WI38 (cell line): ENCODE data around the gene DAPK2.
"Not testable (repeated sequence)": the region's sequence is repeated elsewhere in the genome, so short reads cannot be mapped to it uniquely, and the experiment has no call there.

Source experiments
- H3K4me3 ChIP-seq: 2 replicates; pipeline ENCODE4 v1.5.1; 2011; ENCODE audit warnings: low read depth, mild to moderate bottlenecking, control low read depth, low read length
- TF ChIP-seq, protein P1 (sequence below): IDR thresholded peaks from 2 replicates; pipeline ENCODE4 v1.5.1; 2012; ENCODE audit warnings: low read depth, mild to moderate bottlenecking, control low read depth, low read length

Gene DAPK2

DNA sequence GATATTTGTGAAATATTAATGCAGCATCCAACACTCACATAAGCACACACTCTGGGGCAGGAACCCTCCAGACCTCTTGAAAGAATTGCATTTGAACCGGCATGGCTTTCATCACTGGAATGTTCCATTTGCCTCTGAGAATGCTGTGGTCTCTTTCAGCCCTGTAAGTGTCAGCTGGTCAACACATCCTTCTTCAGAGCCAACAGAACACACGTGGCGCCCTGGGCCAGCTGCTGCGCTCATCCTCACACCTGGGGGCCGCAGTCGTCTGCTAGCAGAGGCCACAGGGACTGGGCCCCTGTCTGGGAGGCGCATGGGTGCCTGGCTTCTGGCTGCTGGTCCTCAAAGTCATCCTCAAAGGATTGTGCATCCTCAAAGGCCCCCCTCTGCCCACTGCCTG is 141.2 kb downstream of the DAPK2 start:
- no peak overlapping the region for H3K4me3 ChIP-seq
- TF ChIP-seq, protein P1, sequence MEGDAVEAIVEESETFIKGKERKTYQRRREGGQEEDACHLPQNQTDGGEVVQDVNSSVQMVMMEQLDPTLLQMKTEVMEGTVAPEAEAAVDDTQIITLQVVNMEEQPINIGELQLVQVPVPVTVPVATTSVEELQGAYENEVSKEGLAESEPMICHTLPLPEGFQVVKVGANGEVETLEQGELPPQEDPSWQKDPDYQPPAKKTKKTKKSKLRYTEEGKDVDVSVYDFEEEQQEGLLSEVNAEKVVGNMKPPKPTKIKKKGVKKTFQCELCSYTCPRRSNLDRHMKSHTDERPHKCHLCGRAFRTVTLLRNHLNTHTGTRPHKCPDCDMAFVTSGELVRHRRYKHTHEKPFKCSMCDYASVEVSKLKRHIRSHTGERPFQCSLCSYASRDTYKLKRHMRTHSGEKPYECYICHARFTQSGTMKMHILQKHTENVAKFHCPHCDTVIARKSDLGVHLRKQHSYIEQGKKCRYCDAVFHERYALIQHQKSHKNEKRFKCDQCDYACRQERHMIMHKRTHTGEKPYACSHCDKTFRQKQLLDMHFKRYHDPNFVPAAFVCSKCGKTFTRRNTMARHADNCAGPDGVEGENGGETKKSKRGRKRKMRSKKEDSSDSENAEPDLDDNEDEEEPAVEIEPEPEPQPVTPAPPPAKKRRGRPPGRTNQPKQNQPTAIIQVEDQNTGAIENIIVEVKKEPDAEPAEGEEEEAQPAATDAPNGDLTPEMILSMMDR = no peak

DNA sequence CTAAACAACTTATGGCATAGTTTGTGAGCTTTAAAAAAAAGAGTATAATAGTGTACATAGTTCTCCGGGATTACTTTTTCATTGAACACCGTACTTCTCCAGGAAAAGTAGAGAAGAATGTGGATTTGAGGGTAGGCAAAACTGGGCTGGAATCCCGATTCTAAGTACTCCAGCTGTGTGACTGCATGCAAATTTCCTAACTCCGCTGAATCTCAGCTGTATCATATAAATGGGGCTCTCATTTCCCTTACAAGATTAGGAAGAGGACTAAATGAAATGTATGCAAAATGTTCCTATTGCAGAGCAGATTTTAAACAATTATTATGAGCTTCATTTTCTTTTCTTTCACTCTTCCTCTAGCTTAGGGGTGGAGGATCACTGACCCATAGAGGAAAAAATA is 142.2 kb downstream of the DAPK2 start:
- TF ChIP-seq, protein P1 = no peak

DNA sequence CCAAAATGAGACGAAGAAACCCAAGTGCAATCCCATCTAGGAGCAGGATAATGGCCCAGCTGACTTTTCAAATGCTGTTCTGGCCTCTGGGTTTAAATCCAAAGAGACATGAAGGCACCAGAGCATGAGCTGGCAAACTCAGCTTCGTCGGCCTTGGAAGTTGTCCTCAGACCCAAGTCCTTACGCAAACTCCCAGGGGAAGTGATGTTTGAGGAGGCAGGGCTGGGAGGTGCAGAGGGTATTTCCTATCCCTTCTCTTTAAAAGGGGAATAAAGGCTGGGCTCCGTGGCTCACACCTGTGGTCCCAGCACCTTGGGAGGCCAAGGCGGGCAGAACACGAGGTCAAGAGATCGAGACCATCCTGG is 143.6 kb downstream of the DAPK2 start:
- no peak overlapping the region for H3K4me3 ChIP-seq
- TF ChIP-seq, protein P1 = no peak

More for the DNA sequence above, 142.2 kb downstream of the DAPK2 start:
- no peak overlapping the region for H3K4me3 ChIP-seq

DNA sequence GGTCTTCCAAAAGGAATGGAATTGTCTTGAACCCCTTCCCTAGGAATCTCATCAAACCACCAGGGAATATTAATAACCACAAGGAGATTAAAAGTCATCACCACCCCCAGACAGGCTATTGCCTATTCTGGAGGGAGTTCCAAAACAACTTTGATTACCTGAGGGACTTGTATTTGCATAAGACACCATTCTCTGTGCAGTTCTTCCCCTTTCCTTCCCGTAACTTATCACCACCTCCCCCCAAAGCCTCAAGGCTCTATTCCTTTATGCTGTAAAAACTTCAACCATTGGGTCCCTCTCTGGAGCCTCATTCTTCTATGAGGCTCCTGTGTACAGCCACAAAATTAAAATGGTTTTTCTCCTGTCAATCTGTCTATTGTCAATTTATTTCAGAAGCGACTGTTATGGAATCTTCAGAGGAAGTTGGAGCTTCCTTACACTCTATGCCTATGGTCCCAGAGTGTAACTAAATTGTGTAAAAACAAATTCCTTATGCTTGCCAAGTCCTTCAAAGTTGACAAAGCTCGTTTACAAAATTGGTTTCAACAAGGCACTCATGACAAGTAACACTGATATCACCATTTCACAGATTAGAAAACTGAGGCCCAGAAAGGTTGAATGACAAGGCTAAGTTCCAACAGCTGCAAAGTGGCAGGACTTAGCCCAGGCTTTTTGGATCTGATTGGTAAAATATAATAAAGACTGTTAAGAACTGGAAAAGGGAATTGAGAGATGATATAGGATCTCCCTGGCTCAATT is 144.2 kb downstream of the DAPK2 start:
- TF ChIP-seq, protein P1 = no peak
- H3K4me3 ChIP-seq = no peak overlapping the region

DNA sequence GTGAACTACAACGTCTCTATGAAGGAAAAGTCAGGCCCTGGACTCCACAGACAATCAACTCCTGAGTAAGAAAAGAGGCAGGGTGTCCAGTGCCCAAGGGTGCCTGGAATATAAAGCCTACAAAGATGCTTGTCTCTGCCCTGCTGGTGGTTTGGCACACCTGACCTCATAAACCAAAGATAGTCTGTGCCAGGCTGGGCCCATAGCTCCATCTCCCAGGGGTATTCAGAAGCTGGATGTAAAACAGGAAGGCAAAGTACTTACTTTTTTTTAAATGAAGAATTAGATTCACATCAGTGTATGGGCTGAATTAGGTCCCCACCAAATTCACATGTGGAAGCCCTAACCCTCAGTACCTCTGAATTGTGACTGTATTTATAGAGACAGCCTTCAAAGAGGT is 146.0 kb downstream of the DAPK2 start:
- TF ChIP-seq, protein P1 = no peak
- no peak overlapping the region for H3K4me3 ChIP-seq

DNA sequence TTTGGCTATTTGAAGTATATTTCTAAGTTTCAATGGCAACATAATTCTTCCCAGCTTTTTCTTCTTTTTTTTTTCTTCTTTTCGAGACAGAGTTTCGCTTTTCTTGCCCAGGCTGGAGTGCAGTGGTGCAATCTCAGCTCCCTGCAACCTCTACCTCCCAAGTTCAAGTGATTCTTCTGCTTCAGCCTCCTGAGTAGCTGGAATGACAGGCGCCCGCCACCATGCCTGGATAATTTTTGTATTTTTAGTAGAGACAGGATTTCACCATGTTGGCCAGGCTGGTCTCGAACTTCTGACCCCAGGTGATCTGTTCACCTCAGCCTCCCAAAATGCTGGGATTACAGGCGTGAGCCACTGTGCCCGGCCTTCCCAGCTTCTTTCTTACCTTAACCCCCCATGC is 146.7 kb downstream of the DAPK2 start:
- not testable (repeated sequence) for H3K4me3 ChIP-seq

DNA sequence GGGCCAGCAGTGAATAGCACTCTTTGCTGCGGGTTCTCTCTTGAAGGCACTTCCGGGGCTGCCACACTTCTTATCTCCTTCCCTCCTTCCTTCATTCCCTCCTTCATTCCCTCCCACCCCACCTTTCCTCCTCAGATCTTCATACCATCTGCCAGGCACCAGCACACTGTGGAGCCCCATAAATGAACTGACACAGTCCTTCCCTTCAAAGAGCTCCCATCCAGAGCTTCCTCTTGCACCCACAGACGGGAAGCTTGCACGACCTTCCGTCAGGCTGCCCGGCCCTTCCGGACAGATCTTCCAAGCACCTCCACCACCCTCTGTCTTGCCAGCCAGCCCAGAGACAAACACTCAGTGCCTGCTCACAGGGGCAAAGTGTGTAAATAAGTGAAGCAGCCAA is 147.1 kb downstream of the DAPK2 start:
- TF ChIP-seq, protein P1 = no peak
- H3K4me3 ChIP-seq = no peak overlapping the region
